Right hindlimb (tissue), 1 donor: ENCODE measurements around the gene CYP51A1.
"Not testable (repeated sequence)": the region's sequence is repeated elsewhere in the genome, so short reads cannot be mapped to it uniquely, and the experiment has no call there.

Experiments used
- DNase-seq: peaks from one replicate; pipeline ENCODE4 v3.0.0-alpha.2; 2018

CYP51A1 gene

DNA sequence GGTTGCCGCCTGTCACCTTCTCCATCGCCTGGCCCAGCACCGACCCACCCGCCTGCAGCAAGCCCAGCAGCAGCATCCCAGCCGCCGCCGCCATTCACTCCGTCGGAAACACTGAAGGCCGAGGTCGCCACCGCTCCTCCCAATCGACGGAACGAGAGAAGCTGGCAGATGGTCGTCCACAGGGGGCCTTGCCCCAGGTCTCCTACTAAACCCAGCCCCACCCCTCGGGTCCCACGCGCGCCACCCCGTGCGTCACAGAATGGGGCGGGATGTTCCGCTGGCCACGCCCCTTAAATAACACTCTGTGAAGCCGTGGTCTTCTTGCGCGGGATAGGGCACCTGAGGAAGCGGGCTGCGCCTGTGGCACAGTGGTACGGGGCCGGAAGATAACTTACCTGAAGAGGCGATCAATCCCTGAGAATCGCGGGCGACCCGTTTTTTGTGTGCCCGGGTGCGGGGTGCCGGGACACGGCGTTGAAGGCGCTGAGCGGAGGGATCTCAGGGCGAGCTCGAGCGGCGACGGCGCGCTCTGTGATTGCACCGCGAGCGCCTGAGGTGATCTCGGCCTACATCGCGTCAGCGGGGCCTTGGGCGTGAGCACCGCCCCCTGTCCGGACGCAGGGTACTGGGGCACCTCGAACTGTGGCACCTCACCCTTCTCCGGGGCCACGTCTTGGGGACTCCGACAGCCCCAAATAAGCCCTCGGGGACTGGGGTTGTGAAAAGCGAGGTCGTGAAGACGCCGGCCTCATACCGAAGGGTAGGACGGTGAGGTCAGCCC is at the start of gene CYP51A1:
Gene CYP51A1 (minus strand): TSS at position 207 of the 781 bp plus-strand sequence. CDS start 113 bp downstream, at position 94.
- DNase-seq = peak; percentile 96

GRCh38 chr7:92178928-92179924 is 44.9 kb upstream of the CYP51A1 start, which contains the start of gene LRRD1:
LRRD1 (minus strand) TSS chr7:92179142; CDS start chr7:92165202, 13,940 bp downstream.
- DNase-seq = peak; percentile 89

DNA sequence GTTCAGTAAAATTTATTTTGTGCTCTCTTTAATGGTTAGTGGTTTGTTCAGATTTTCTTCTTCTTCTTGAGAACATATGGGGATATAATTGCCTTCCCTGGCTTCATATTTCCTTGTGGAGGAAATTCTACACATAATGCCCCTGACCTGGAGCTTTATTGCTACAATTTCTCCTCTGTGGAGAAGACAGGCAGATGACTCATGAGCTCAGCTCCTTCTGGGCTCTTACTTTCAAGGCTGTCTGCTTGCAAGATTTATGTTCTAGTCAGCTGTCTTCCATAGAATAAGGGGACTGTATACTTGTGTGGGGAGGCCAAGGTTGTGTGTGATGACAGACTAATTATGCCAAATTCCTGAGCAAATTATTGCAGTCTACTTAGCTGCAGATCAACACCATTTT is 43.1 kb upstream of the CYP51A1 start:
- no peak for DNase-seq

DNA sequence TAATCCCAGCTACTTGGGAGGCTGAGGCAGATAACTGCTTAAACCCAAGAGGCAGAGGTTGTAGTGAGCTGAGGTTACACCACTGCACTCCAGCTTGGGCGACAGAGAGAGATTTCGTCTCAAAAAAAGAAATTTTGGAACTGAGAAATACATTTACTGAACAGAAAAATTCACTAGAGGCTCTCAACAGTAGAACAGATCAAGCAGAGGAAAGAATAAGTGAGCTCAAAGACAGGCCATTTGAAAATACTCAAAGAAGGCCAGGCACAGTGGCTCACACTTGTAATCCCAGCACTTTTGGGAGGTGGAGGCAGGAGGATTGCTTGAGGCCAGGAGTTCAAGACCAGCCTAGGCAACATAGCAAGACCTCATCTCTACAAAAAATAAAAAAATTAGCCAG is 35.3 kb upstream of the CYP51A1 start:
- DNase-seq = not testable (repeated sequence)

DNA sequence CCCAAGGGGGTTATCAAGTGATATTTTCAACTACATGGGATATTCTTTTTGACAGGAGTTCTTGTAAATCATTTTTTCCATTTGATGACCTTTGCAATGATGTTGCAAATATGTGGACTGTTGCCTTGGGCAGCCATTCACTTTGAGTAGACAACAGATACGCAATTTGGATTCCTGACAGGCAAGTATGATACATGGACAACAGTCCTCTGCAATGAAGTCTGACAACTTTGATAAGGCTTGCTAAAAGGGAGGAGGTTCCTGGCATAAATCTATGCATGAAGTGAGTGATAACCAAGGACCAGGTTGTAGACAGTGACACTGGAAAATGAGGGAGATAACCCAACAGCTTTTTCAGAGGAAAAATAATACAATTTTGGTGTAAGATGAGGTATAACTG is 27.0 kb upstream of the CYP51A1 start:
- no peak for DNase-seq

DNA sequence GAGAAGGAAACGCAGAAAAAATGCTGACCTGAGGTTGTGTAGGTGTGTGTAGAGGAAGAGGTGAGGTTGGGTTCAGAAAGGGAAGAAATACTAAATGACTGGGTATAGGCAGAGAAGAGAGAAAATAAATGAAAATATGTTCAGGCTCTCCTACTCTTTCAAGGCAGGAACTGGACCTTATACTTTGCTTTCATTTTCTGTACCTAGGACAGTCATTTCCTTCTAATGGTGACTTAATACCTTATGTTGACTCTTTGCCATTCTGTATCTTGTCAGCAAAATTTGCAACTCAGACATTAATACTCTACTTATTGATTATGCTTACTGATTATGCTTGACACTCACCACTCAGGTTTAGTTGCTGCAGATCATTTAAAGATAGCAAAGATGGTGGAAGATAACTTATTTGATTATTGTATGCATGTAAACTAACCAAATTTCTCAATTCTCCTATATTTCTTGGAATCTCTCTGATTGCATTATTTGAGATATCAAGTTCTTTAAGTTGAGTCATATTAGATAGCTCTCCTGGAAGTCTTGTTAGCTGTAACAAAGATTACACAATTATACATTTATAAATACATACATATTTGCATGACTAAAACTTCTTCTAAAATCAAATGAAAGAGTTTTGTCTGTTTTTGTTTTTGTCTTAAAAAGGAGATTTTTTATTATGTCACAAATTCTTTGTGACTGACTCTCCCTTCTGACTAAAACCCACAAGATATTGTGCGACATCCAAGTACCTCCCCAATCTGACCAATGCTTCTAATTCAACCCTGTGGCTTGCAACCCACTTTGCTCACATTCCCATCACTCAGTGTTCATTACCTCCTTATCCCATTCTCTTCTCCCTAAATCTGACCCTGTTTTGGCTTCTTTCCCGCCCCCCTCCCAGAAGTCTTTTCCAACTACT is 24.6 kb upstream of the CYP51A1 start:
- no peak for DNase-seq

GRCh38 chr7:92156990-92157389 is 22.7 kb upstream of the CYP51A1 start:
- no peak for DNase-seq

DNA sequence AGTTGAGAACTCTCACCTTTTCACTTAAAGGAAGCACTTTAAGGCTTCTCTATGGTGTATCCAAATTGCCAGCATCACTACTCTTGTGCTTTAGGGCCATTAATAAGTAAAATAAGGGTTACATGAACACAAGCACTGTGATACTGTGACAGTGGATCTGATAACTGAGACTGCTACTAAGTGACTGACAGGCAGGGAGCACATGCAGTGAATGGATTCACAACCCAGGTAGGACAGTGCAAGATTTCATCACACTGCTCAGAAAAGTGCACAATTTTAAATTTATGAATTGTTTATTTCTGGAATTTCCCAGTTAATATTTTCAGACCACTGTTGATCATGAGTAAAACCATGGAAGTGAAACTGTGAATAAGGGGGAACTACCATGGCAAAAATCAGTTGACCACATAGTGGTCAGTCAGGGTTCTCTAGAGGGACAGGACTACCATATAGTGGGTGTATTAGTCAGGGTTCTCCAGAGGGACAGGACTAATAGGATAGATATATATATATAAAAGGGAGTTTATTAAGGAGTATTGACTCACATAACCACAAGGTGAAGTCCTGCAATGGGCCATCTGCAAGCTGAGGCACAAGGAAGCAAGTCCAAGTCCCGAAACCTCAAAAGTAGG is 20.9 kb upstream of the CYP51A1 start:
- DNase-seq = no peak

GRCh38 chr7:92150450-92151017 is 16.3 kb upstream of the CYP51A1 start:
- DNase-seq = no peak

DNA sequence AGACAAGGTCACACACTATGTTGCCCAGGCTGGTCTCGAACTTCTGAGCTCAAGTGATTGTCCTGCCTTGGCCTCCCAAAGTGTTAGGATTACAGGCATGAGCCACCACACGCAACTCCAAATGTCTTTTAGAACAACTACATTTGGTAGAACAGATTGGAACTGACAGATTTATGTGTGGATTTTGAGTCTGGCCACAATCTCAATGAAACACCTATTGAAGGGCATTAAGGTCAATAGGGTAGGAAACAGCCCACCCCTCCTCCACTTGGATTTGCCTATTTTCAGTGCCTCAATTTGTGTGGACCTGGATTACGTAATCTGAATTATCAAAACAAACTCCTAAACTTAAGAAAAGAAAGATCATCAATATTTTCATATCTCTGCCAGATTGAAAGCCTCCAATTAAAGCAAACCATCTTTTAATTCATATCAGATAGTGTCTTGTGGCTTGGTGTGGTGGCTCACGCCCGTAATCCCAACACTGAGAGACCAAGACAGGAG is 15.5 kb upstream of the CYP51A1 start:
- DNase-seq = no peak

DNA sequence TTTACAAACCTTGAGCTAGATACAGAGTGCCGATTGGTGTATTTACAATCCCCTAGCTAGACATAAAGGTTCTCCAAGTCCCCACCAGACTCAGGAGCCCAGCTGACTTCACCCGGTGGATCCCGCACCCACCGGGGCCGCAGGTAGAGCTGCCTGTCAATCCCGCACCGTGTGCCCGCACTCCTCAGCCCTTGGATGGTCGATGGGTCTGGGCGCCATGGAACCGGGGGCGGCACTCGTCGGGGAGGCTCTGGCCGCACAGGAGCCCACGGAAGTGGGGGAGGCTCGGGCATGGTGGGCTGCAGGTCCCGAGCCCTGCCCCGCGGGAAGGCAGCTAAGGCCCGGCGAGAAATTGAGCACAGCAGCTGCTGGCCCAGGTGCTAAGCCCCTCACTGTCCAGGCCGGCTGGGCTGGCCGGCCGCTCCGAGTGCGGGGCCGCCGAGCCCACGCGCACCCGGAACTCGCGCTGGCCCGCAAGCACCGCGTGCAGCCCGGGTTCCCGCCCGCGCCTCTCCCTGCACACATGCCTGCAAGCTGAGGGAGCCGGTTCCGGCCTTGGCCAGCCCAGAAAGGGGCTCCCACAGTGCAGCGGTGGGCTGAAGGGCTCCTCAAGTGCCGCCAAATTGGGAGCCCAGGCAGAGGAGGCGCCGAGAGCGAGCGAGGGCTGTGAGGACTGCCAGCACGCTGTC is 9.1 kb upstream of the CYP51A1 start:
- DNase-seq = not testable (repeated sequence)

GRCh38 chr7:92142791-92143190 is 8.5 kb upstream of the CYP51A1 start:
- DNase-seq = not testable (repeated sequence)

- no peak for DNase-seq
Observed at GRCh38 chr7:92141161-92141560, 6.9 kb upstream of the CYP51A1 start.

DNA sequence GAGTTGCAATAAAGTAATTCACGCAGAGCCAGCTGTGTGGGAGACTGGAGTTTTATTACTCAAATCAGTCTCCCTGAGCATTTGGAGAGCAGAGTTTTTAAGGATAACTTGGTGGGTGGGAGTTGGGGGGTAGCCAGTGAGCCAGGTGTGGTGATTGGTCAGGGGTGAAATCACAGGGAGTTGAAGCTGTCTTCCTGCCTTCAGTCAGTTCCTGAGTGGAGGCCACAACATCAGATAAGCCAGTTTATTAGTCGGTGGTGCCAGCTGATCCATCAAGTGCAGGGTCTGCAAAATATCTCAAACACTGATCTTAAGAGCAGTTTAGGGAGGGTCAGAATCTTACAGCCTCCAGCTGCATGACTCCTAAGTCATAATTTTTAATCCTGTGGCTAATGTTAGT is 3.3 kb upstream of the CYP51A1 start:
- no peak for DNase-seq

DNA sequence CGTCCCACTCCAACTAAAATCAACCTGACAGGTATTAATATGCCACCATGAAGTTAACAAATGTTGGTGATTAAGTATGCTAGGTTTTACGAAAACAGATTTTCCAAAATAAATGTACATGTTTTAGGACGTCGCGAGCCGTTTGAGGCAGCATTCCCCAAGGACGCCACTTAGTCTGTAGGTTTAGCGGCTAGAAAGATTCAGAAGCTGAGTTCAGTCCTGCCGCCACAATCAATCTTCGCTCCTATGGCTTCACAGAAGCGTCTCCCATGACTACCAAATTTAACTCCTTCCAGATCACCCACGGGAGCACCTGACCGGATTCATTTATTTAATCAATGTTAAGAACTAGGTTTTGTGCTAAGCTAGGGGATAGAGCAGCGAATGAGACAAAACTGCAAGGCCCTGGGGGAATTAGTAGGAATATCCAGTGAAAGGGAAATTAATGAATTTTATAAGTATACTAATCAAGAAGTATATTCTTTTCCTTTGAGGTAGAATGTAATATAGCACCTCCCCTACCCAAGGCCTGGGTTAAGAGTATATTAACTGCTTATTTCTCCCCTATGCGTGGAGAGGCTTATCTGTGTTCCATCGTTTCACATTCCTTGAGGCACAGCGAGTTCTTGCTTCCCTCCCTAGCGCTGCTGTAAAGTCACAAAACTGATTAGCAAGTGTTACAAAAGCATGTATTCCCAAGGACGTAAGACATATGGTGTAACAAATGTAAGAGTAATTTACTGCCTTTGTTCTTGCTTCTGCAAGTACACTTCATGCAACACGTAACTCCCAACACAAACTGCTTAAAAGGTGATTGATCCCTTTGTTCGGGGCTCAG is 994 bp upstream of the CYP51A1 start:
- DNase-seq = no peak

DNA sequence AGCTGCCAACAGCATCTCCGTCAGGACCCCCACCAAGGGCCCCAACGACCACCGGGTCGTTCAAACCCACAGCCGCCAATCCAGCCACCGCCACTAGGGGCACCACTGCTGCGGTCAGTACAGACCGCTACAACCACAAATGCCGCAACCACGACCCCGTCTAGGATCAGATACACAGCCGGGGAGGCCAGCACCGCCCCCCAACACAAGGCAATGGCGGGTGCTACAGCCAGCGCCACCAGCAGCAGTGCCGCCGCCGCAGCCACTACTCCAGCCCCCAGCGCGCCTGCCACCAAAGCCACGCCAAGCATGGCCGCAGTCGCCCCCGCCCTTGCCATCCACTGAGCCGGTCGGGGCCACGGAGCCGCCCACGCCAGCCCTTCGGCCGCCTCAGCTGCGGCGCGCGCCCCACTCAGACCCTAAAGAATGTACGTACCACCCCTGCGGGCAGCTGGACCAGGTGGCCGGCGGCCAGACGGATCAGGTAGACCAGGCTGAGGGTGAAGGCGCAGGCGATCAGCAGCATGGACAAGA is 473 bp downstream of the CYP51A1 start:
- peak; percentile 85 for DNase-seq

GRCh38 chr7:92133133-92133736 is 1.0 kb downstream of the CYP51A1 start:
- no peak for DNase-seq

GRCh38 chr7:92131764-92132330 is 2.4 kb downstream of the CYP51A1 start:
- DNase-seq = no peak

- no peak for DNase-seq
Observed at GRCh38 chr7:92131093-92131492, 3.2 kb downstream of the CYP51A1 start.
